ENCODE results near the gene SCN3A.

The SCN3A gene

GRCh38 chr2:165105926-165106325 lies 97.9 kb downstream of the SCN3A start:
- no peak for DNase-seq (ENCODE audit: low spot score)
- TF ChIP-seq CTCF (IDR thresholded peaks at IDR 0.05; ENCODE audit: extremely low read depth, missing control alignments), result no peak

GRCh38 chr2:165087933-165088901 lies 115.6 kb downstream of the SCN3A start:
- no peak for TF ChIP-seq CTCF (IDR thresholded peaks at IDR 0.05; ENCODE audit: extremely low read depth, missing control alignments)
- no peak for DNase-seq (ENCODE audit: low spot score)

- no peak for TF ChIP-seq CTCF (IDR thresholded peaks at IDR 0.05; ENCODE audit: extremely low read depth, missing control alignments)
Measured at GRCh38 chr2:165086337-165086736, 117.5 kb downstream of the SCN3A start.

GRCh38 chr2:165083326-165083725 lies 120.5 kb downstream of the SCN3A start:
- no peak for DNase-seq (ENCODE audit: low spot score)
- no peak for TF ChIP-seq CTCF (IDR thresholded peaks at IDR 0.05; ENCODE audit: extremely low read depth, missing control alignments)

More at GRCh38 chr2:165086337-165086736, 117.5 kb downstream of the SCN3A start:
- no peak for DNase-seq (ENCODE audit: low spot score)

GRCh38 chr2:165082479-165082878 lies 121.4 kb downstream of the SCN3A start:
- TF ChIP-seq CTCF (IDR thresholded peaks at IDR 0.05; ENCODE audit: extremely low read depth, missing control alignments), result no peak

GRCh38 chr2:165081276-165081675 lies 122.6 kb downstream of the SCN3A start:
- no peak for TF ChIP-seq CTCF (IDR thresholded peaks at IDR 0.05; ENCODE audit: extremely low read depth, missing control alignments)
- no peak for DNase-seq (ENCODE audit: low spot score)

More at GRCh38 chr2:165082479-165082878, 121.4 kb downstream of the SCN3A start:
- DNase-seq (ENCODE audit: low spot score), result no peak

- DNase-seq (ENCODE audit: low spot score), result no peak
- no peak for TF ChIP-seq CTCF (IDR thresholded peaks at IDR 0.05; ENCODE audit: extremely low read depth, missing control alignments)
Measured at GRCh38 chr2:165079432-165079831, 124.4 kb downstream of the SCN3A start.
